Testis (tissue), 2 donors: ENCODE measurements around the gene SLC38A2.

Experiments
- CTCF ChIP-seq, 3 experiments: fragments of 450-650 bp in 2 of 3; fragments of 200-600 bp in 1 of 3; sonication (generic) in 1 of 3; IDR thresholded peaks; one replicate each; pipeline ENCODE4 v1.5.1; 2016 to 2019; ENCODE audit warnings: antibody characterized with exemption in 3 of 3, mild to moderate bottlenecking in 2 of 3, moderate library complexity in 1 of 3
- POLR2A ChIP-seq: fragments of 450-650 bp; IDR thresholded peaks from one replicate; pipeline ENCODE4 v1.6.1; 2017; ENCODE audit warnings: antibody characterized with exemption, mild to moderate bottlenecking, moderate library complexity

GRCh38 chr12:46343118-46343852, 29.3 kb downstream of the SLC38A2 start:
- TF ChIP-seq CTCF (IDR thresholded peaks at IDR 0.05) = no peak
- TF ChIP-seq POLR2A = no peak
